Cardiac fibroblast (primary cell): ENCODE results near the gene TDRD1.

Experiments
- DNase-seq, 2 donors: peaks; one replicate each; pipeline versions ENCODE4 v3.0.0 to v3.0.0-alpha.2; 2010; ENCODE audit warnings: low read depth in 2 of 2
- H3K4me3 ChIP-seq, 2 donors: replicated peaks in 1 of 2; 1 replicate in 1 of 2; 2 replicates in 1 of 2; pipeline ENCODE4 v1.5.1; 2011; ENCODE audit warnings: low read depth in 2 of 2, low read length in 2 of 2, mild to moderate bottlenecking in 2 of 2, moderate library complexity in 1 of 2
- CTCF ChIP-seq: IDR thresholded peaks from one replicate; pipeline ENCODE4 v1.5.1; 2011; ENCODE audit warnings: low read depth, mild to moderate bottlenecking, low read length, inconsistent platforms

TDRD1 gene

GRCh38 chr10:114256822-114257221 is 77.7 kb downstream of the TDRD1 start:
- H3K4me3 ChIP-seq, result no peak overlapping the region
- DNase-seq, result peak in 1 of 2 donors; percentile 10
- TF ChIP-seq CTCF, result no peak

GRCh38 chr10:114257498-114257897 is 78.3 kb downstream of the TDRD1 start:
- TF ChIP-seq CTCF, result no peak
- peak in 1 of 2 donors; percentile 6 for DNase-seq

GRCh38 chr10:114258274-114258840 is 79.2 kb downstream of the TDRD1 start:
- no peak for TF ChIP-seq CTCF
- H3K4me3 ChIP-seq, result no peak overlapping the region

More at GRCh38 chr10:114257498-114257897, 78.3 kb downstream of the TDRD1 start:
- H3K4me3 ChIP-seq, result no peak overlapping the region

GRCh38 chr10:114259824-114260223 is 80.7 kb downstream of the TDRD1 start:
- DNase-seq, result peak; percentile 48 to 72
- no peak overlapping the region for H3K4me3 ChIP-seq

More at GRCh38 chr10:114258274-114258840, 79.2 kb downstream of the TDRD1 start:
- DNase-seq, result no peak

GRCh38 chr10:114260366-114260765 is 81.2 kb downstream of the TDRD1 start:
- H3K4me3 ChIP-seq, result no peak overlapping the region
- DNase-seq, result no peak

More at GRCh38 chr10:114259824-114260223, 80.7 kb downstream of the TDRD1 start:
- TF ChIP-seq CTCF, result no peak

GRCh38 chr10:114261076-114261475 is 81.9 kb downstream of the TDRD1 start:
- DNase-seq, result peak; percentile 51 to 72
- H3K4me3 ChIP-seq, result no peak overlapping the region
- TF ChIP-seq CTCF, result no peak

More at GRCh38 chr10:114260366-114260765, 81.2 kb downstream of the TDRD1 start:
- no peak for TF ChIP-seq CTCF

GRCh38 chr10:114262496-114262895 is 83.3 kb downstream of the TDRD1 start:
- no peak overlapping the region for H3K4me3 ChIP-seq
- no peak for TF ChIP-seq CTCF
- DNase-seq, result no peak
